Natural killer cell treated with Interleukin-12 subunit alpha and Interleukin-12 subunit beta and Interleukin-15 and Interleukin-18, amount 100 ng/mL, for 72 hours (primary cell): Measurements from ENCODE around the gene TMEM97. TPM values are rescaled to one million over a fixed set of nuclear protein-coding genes. Genes with fewer than 3 reads are reported as not detected.
A peak's percentile ranks its signal among the peaks of the same experiment; 100 is the strongest.

ENCODE experiments used
- ATAC-seq, 2 donors: fragments of 150-1000 bp; cut with Tn5 transposase in 1 of 2; sonication (Bioruptor Pico), chemical (Tn5 transposase) in 1 of 2; 2 replicates each; pipeline ENCODE4 v1.10.0; 2021
- DNase-seq: peaks from one replicate; pipeline ENCODE4 v3.0.0; 2022; ENCODE audit warnings: low spot score
- H3K27ac Mint-ChIP-seq, 2 donors: 1 replicate in 1 of 2; 2 replicates in 1 of 2; pipeline ENCODE4 v1.8.0; 2022; ENCODE audit warnings: mixed read lengths in 2 of 2, mild to moderate bottlenecking in 1 of 2, moderate library complexity in 1 of 2
- H3K27me3 Mint-ChIP-seq, 2 donors: 1 replicate in 1 of 2; 2 replicates in 1 of 2; pipeline ENCODE4 v1.8.0; 2022; ENCODE audit warnings: mixed read lengths in 2 of 2
- H3K36me3 Mint-ChIP-seq: one replicate; pipeline ENCODE4 v1.8.0; 2022; ENCODE audit warnings: mixed read lengths
- H3K4me1 Mint-ChIP-seq, 2 donors: 1 replicate in 1 of 2; 2 replicates in 1 of 2; pipeline ENCODE4 v1.8.0; 2022; ENCODE audit warnings: low read depth in 2 of 2, mixed read lengths in 2 of 2, mild to moderate bottlenecking in 1 of 2
- H3K4me3 Mint-ChIP-seq: one replicate; pipeline ENCODE4 v1.8.0; 2022; ENCODE audit warnings: mixed read lengths
- H3K9me3 Mint-ChIP-seq: 2 replicates; pipeline ENCODE4 v1.8.0; 2022; ENCODE audit warnings: mixed read lengths
- total RNA-seq, 2 donors: library from RNA; stranded (reverse); gene quantifications; one replicate each; pipeline ENCODE4 v1.2.3, GENCODE V29; 2022

TMEM97 gene
- total RNA-seq, 2 donors from 2014 or later: 30.7 to 60.4 TPM

DNA sequence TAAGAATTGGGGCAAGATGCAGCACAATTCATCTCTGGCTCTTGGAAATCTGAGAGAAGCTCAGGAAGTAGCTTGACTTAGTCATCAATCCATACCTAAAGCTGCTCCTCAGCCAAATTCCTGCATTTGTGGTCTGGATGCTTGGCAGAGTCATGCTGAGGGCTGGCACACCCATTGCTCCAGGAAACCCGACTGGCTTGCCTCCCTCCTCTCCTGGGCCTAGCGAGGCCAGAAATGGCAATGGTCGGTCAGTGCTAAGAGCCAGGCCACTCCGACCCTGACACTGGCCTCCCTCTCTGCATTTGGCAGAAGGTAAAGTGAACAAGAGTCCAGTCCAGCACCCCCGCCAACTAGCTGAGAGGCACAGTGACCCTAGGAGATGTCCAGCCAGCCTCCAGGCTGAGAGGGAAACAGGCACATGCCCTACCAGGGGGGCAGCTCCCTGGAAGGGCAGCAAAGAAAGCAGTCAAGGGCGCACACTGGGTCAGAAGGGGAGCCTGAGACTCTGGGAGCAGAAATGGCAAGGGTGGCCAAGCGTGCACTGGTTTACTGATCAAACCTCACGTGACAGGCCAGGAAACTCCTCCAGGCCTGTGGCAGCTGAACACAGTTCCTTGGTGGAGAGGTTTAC, 28.4 kb downstream of the TMEM97 start:
- Mint-ChIP-seq H3K4me1 (no peaks in the 10 kb centered on the region), H3K27ac (no peak overlapping the region), H3K4me3 (no peak overlapping the region), H3K27me3 (no peaks in the 10 kb centered on the region), H3K9me3 (no peaks in the 10 kb centered on the region), H3K36me3 (peaks cover 18% of the 10 kb centered on the region)
- DNase-seq (peak; percentile 32), ATAC-seq (no peak)

DNA sequence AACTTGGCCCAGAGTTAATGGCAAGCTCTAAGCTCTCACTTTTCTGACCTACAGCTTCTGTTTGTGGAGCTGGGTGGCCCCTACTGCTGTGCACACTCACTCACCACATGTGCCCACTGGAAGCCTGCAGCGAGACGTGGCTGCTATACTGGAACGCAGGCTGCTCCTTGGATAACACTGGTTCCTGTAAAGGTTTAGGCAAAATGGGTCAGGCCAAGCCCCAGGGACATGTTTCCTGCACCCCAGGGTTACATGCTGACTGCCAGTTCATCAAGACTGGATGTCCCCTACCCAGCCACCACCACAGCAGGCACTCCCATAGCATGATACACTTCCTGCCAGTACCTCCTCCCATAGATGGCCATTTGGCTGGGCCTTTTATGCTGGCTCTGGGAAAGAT, 30.0 kb downstream of the TMEM97 start:
- Mint-ChIP-seq H3K27me3 (no peaks in the 10 kb centered on the region), H3K4me1 (no peaks in the 10 kb centered on the region), H3K27ac (no peak overlapping the region), H3K4me3 (no peak overlapping the region), H3K36me3 (peaks cover 18% of the 10 kb centered on the region), H3K9me3 (no peaks in the 10 kb centered on the region)
- DNase-seq (no peak), ATAC-seq (no peak)

DNA sequence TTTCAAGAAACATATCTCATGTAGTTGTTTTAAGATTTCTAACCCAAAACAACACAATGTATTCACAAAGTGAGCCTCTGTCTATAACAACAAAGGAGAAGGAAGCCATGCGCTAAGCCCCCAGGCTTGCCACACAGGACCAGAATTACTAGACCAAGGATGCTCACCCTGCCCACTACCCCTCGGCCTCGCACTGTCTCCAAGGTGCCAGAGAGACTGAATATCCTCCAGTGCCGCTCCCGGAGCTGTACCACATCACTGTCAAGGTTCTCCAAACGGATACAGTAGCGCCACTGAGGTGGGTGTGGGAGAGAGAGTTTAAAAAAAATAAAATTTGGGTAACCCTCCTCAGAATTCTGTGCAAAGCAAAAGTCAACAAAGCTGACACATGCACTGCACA, 31.3 kb downstream of the TMEM97 start:
- no peaks in the 10 kb centered on the region for H3K9me3 Mint-ChIP-seq
- no peak overlapping the region for H3K27ac Mint-ChIP-seq
- DNase-seq: no peak
- no peak for ATAC-seq
- H3K4me1 Mint-ChIP-seq: peaks cover 0 to 4% of the 10 kb centered on the region in 2 donors
- H3K36me3 Mint-ChIP-seq: peaks cover 18% of the 10 kb centered on the region
- no peaks in the 10 kb centered on the region for H3K27me3 Mint-ChIP-seq
- no peak overlapping the region for H3K4me3 Mint-ChIP-seq

DNA sequence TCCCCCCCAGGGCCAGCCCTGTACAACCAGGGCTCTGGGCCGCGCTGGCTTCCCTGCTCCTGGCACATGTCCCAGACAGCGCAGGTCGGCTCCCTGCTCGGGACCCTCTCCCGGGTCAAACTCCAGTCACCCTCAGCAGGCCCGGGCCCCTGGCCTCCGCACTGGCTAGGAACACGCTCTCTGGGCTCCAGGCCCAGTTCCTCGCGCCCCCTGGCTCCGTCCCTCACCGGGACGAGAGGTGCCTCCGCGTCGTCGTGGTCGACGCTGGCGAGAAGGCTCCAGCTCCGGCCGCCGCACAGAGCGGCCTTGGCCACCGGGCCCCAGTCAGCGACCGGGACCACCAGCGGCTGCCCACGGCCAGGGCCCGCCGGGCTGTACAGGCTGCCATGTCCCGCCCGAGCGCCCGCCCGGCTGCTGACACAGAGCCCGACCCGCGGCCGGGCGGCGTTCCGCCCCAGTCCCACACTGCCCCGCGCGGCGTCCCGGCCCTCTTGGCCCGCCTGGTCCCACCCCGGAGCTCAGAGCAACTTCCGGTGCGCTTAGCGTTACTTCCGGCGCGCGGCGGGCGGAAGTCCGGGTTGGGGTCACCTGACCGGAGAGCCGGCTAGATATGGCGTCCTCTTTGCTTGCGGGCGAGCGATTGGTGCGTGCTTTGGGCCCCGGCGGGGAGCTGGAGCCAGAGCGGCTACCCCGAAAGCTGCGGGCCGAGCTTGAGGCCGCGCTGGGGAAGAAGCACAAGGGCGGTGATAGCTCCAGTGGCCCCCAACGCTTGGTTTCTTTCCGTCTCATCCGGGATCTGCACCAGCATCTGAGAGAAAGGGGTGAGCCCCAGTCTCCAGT, 38.3 kb downstream of the TMEM97 start, which contains the start of gene POLDIP2:
TSS of gene POLDIP2 (minus strand) at position 467 of the 840 bp plus-strand sequence. CDS start at position 388, 79 bp downstream.
- Mint-ChIP-seq H3K27ac (peak within 1 kb of the TSS; percentile 86 to 99), H3K4me1 (peaks cover 25 to 26% of the 10 kb centered on the region in 2 donors), H3K4me3 (peak within 1 kb of the TSS; percentile 90), H3K27me3 (no peaks in the 10 kb centered on the region), H3K36me3 (peaks cover 4% of the 10 kb centered on the region), H3K9me3 (no peaks in the 10 kb centered on the region)
- DNase-seq (peak; percentile 97), ATAC-seq (peak; percentile 100)

DNA sequence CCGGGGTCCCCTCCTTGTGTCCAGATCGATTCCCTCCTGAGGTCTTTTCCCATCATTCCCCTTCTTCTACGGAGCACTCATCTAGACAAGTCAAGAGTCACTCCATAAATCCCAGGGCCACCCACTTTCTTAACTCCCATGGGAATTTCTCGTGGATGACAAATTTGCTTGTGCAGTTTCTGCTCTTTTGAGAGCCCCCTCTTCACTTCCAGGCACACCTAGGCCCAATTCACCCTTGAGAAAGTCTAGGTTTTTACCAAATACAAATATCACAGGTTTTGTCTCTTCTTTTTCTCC, 38.8 kb downstream of the TMEM97 start:
- peaks cover 25 to 26% of the 10 kb centered on the region in 2 donors for H3K4me1 Mint-ChIP-seq
- no peaks in the 10 kb centered on the region for H3K9me3 Mint-ChIP-seq
- no peaks in the 10 kb centered on the region for H3K27me3 Mint-ChIP-seq
- DNase-seq: no peak
- H3K36me3 Mint-ChIP-seq: peaks cover 4% of the 10 kb centered on the region
- H3K4me3 Mint-ChIP-seq: peak overlapping the region; percentile 90
- H3K27ac Mint-ChIP-seq: peak overlapping the region; percentile 86 to 99
- no peak for ATAC-seq

DNA sequence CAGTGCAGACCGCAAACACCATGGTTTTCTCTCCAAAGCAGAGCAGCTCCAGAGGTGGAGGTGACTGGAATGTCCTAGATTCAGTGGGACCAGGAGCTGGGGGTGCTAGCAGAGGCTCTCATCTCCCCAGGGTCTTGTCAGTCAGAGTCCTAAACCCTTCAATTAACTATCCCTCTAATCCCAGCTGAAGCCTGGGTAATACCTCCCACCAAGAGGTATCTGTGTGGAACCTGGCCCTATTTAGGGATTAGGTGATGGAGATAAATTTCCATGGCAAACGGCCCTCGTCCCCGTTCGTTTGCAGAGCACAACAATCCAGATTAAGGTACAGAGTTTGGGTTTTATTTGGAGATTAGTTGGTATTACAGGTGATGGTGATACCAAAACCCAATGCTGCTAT, 44.2 kb downstream of the TMEM97 start:
- H3K36me3 Mint-ChIP-seq: peaks cover 4% of the 10 kb centered on the region
- no peak for ATAC-seq
- DNase-seq: no peak
- no peaks in the 10 kb centered on the region for H3K27me3 Mint-ChIP-seq
- no peaks in the 10 kb centered on the region for H3K9me3 Mint-ChIP-seq
- no peak overlapping the region for H3K4me3 Mint-ChIP-seq
- no peak overlapping the region for H3K27ac Mint-ChIP-seq
- peaks cover 4 to 5% of the 10 kb centered on the region in 2 donors for H3K4me1 Mint-ChIP-seq

DNA sequence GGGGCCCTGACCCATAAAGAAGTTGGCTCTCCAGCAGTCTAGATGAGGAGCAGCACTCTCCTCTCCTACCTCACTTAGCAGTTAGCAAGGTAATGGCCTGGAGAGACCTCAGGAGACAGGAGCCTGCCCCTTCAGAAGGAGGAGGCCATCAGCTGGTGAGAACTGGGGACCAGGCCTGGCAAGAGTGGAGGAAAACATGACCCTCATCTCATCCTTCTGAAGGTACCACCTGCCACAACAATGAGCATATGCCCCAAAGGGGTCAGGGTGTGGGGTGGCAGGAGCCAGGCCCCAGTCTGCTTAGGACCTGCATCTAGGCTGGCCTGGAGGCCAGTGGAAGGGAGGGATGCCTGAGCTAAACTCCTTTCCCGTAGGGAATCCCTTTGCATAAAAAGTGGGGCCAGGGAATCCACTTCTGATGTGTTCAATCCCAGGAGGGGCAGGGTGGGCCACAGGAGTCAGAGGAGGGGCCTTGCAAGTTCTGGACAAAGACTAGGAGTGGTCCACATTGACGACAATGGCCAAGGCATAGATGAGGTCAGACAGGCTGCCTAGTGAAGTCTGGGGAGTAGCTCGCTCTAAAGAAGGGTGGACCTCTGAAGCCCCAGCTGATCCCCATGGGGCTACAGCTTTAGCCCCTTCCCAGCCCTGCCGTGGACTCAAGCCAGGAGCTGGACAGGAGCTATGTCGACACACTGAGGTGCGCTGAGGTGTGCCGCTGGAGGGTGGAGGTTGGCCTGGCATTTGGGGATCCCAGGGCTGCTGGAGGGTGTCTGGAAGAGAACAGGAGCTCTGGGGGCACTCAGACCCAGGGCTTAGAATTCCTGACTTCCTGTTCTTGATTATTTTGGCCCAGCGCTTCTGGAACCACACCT, 45.0 kb downstream of the TMEM97 start:
- H3K27ac Mint-ChIP-seq: no peak overlapping the region
- peaks cover 4% of the 10 kb centered on the region for H3K36me3 Mint-ChIP-seq
- H3K4me1 Mint-ChIP-seq: no peaks in the 10 kb centered on the region
- no peaks in the 10 kb centered on the region for H3K9me3 Mint-ChIP-seq
- ATAC-seq (no peak), DNase-seq (no peak)
- H3K4me3 Mint-ChIP-seq: no peak overlapping the region
- H3K27me3 Mint-ChIP-seq: no peaks in the 10 kb centered on the region

DNA sequence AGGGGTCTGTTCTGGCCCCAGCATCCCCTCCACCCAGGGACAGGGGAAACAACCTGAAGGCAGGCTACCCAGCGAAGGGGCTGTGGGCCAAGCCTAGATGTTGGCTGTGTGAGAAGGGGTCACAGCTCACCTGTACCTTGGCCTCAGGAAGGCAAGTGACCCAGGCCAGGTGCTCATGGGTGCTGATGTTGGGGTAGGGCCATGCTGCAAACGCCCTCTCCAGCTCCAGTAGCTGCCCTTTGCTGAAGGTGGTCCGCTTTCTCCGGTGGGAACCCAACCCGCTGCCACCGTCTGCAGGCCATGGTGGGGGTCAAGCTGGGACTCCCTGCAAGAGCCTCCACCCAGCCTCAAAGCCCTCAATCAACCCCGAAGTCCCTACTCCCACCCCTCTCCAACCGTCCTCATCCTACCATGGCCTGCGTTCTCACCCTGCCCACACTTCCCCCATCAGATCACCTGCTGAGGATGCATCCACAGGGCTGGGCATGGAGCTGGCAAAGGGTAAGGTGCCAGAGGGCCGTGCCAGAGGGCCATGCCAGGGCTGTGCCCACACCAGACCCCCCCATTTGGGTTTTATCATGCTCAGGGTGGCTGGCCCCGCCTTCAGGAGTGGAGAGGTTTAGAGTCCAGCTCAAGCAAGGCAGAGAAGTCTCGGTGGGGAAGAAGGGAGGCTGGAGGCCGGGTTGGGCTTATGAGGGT, 45.8 kb downstream of the TMEM97 start, which contains the start of gene SEBOX:
TSS of gene SEBOX (minus strand) at position 535 of the 699 bp plus-strand sequence. CDS start at position 487, 48 bp downstream.
- H3K4me1 Mint-ChIP-seq: no peaks in the 10 kb centered on the region
- no peaks in the 10 kb centered on the region for H3K9me3 Mint-ChIP-seq
- no peaks in the 10 kb centered on the region for H3K27me3 Mint-ChIP-seq
- H3K4me3 Mint-ChIP-seq: no peak within 1 kb of the TSS
- ATAC-seq (no peak), DNase-seq (no peak)
- H3K36me3 Mint-ChIP-seq: peaks cover 4% of the 10 kb centered on the region
- no peak within 1 kb of the TSS for H3K27ac Mint-ChIP-seq

DNA sequence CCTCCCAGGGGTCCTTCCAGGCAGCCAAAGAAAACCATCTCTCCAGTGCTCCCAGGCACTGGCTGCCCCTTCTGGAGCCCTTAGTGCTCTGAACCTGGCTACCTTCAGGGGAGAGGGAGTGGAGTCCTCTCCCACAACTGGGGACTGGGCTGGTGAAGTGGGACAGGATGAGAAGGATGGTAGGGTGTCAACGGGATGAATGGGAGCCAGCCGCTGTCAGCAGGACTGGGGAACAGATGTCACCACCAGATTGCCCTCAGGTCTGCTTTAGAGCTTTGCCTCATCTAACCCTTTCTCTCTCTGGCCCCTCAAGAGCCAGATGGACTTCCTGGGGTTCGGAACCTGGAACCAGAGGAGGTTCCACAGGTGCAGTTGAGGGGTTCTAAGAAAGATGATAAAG, 46.5 kb downstream of the TMEM97 start:
- Mint-ChIP-seq H3K36me3 (peaks cover 2% of the 10 kb centered on the region), H3K9me3 (no peaks in the 10 kb centered on the region), H3K4me3 (no peak overlapping the region), H3K27me3 (no peaks in the 10 kb centered on the region), H3K27ac (no peak overlapping the region), H3K4me1 (peaks cover 0 to 1% of the 10 kb centered on the region in 2 donors)
- ATAC-seq: no peak
- no peak for DNase-seq

DNA sequence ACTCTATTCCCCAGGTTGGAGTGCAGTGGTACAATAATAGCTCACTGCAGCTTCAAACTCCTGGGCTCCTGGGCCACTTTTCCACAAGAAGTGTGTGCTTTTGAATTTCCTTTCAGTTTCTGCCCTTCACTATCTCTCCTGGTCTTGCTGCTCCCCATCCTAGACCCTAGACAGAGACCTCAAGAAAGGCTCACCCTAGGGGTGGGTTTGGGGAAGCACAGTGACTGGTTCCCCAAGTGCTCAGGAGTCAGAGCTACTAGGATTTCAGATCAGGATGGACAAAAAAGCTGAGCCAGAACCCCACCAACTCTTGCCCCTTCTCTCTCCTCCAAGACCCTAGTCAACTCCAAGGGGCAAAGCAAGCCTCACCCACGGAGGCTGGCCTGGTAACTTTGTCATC, 47.6 kb downstream of the TMEM97 start:
- DNase-seq: no peak
- Mint-ChIP-seq H3K27ac (no peak overlapping the region), H3K36me3 (no peaks in the 10 kb centered on the region), H3K4me1 (peaks cover 0 to 5% of the 10 kb centered on the region in 2 donors), H3K9me3 (no peaks in the 10 kb centered on the region), H3K27me3 (no peaks in the 10 kb centered on the region), H3K4me3 (no peak overlapping the region)
- ATAC-seq: no peak

DNA sequence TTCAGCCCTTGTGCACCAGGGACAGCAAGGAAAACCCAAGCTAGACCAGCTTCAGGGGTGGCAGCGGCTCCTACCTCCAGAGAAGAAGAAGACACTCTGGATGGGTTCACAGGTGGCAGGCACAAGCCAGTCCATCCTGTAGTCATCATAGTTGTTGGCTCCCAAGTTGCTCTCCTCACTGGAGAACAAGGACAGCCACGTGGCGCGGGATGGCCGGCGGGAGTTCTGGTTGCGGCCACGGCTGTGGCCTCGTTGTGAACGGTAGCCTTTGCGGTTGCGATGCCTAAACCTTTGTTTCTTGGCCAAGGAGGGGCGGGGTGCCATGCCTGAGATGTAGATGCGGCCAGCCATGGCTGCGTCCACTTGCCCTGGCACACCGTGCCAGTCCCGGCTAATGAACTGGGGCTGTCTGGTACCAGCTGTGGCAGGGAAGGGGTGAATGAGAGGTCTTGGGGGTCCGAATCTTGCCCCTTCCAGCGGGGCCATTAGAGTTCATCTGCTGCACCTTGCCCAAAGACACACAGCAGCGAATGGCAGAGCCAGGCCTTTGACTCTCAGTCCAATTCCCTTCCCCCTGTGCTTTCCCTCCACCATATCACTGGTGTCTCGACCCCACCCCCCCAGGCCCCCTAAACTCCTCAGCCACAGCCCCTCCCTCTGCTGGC, 48.8 kb downstream of the TMEM97 start:
- no peak for DNase-seq
- ATAC-seq: no peak
- Mint-ChIP-seq H3K27ac (no peak overlapping the region), H3K9me3 (no peaks in the 10 kb centered on the region), H3K36me3 (no peaks in the 10 kb centered on the region), H3K27me3 (no peaks in the 10 kb centered on the region), H3K4me1 (peaks cover 2 to 7% of the 10 kb centered on the region in 2 donors), H3K4me3 (no peak overlapping the region)

DNA sequence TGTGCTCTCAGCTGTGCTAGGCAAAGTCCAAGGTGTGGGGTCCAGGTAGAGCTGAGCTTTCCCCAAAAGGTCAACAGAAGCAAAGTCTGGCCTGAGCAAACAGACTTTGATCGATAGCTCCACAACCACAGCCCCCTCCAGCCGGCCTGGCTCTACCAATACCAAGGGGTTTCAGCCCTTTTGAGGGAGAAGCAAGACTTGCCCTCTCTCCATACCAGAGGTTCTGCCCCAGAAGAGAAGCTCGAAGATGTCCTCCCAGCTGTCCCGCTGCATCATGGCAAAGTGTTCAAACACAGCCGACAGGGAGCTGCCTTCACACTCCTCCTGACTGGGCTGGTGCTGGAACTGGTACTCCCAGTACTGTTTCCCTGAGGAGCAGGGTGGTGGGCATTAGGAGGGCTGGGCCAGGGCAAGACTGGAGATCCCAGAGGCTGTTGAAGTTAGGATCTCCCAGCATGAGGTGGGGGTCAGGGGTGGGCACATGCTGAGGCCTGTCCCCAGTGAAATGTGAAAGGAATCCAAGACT, 49.4 kb downstream of the TMEM97 start:
- H3K27me3 Mint-ChIP-seq: no peaks in the 10 kb centered on the region
- no peak overlapping the region for H3K27ac Mint-ChIP-seq
- no peaks in the 10 kb centered on the region for H3K9me3 Mint-ChIP-seq
- no peak overlapping the region for H3K4me3 Mint-ChIP-seq
- H3K4me1 Mint-ChIP-seq: peaks cover 8 to 11% of the 10 kb centered on the region in 2 donors
- ATAC-seq (no peak), DNase-seq (no peak)
- no peaks in the 10 kb centered on the region for H3K36me3 Mint-ChIP-seq
